IPS DF 4.7 (cell line): Measurements from ENCODE around the gene SETMAR.
"Not testable (repeated sequence)": the region's sequence is repeated elsewhere in the genome, so short reads cannot be mapped to it uniquely, and the experiment has no call there.

Experiments used
- DNase-seq: peaks from one replicate; pipeline ENCODE4 v3.0.0-alpha.2; 2013; ENCODE audit warnings: low spot score; ENCODE audit errors: extremely low read depth

SETMAR gene

GRCh38 chr3:4313606-4314293 is 10.6 kb downstream of the SETMAR start:
- no peak for DNase-seq

- DNase-seq: no peak
Observed at GRCh38 chr3:4314688-4315087, 11.5 kb downstream of the SETMAR start.

- DNase-seq: no peak
Observed at GRCh38 chr3:4320096-4320911, 17.1 kb downstream of the SETMAR start.

- no peak for DNase-seq
Observed at GRCh38 chr3:4321732-4322131, 18.6 kb downstream of the SETMAR start.

GRCh38 chr3:4322635-4323034 is 19.5 kb downstream of the SETMAR start:
- no peak for DNase-seq

GRCh38 chr3:4323246-4324027 is 20.3 kb downstream of the SETMAR start:
- no peak for DNase-seq

GRCh38 chr3:4326868-4327267 is 23.7 kb downstream of the SETMAR start:
- no peak for DNase-seq

- DNase-seq: not testable (repeated sequence)
Observed at GRCh38 chr3:4329806-4330205, 26.6 kb downstream of the SETMAR start.

- DNase-seq: no peak
Observed at GRCh38 chr3:4332111-4332510, 28.9 kb downstream of the SETMAR start.

- no peak for DNase-seq
Observed at GRCh38 chr3:4332574-4332973, 29.4 kb downstream of the SETMAR start.

- no peak for DNase-seq
Observed at GRCh38 chr3:4332991-4333390, 29.8 kb downstream of the SETMAR start.

- DNase-seq: no peak
Observed at GRCh38 chr3:4334548-4334947, 31.4 kb downstream of the SETMAR start.

GRCh38 chr3:4335840-4336562 is 32.8 kb downstream of the SETMAR start:
- no peak for DNase-seq

- DNase-seq: no peak
Observed at GRCh38 chr3:4336850-4337546, 33.8 kb downstream of the SETMAR start.

GRCh38 chr3:4338751-4339150 is 35.6 kb downstream of the SETMAR start:
- no peak for DNase-seq

GRCh38 chr3:4340077-4340410 is 36.9 kb downstream of the SETMAR start:
- DNase-seq: no peak

GRCh38 chr3:4340411-4341335 is 37.5 kb downstream of the SETMAR start:
- DNase-seq: no peak

- no peak for DNase-seq
Observed at GRCh38 chr3:4341336-4341675, 38.1 kb downstream of the SETMAR start.

- no peak for DNase-seq
Observed at GRCh38 chr3:4343258-4343657, 40.1 kb downstream of the SETMAR start.

GRCh38 chr3:4350789-4351163 is 47.6 kb downstream of the SETMAR start:
- no peak for DNase-seq
